ENCODE results near the gene KLHDC4. TPM values are rescaled to one million over a fixed set of nuclear protein-coding genes. Genes with fewer than 3 reads are reported as not detected.

Gene KLHDC4
- total and polyA plus RNA-seq, 2 experiments from 2014 or later: 23.0 to 41.1 TPM

DNA sequence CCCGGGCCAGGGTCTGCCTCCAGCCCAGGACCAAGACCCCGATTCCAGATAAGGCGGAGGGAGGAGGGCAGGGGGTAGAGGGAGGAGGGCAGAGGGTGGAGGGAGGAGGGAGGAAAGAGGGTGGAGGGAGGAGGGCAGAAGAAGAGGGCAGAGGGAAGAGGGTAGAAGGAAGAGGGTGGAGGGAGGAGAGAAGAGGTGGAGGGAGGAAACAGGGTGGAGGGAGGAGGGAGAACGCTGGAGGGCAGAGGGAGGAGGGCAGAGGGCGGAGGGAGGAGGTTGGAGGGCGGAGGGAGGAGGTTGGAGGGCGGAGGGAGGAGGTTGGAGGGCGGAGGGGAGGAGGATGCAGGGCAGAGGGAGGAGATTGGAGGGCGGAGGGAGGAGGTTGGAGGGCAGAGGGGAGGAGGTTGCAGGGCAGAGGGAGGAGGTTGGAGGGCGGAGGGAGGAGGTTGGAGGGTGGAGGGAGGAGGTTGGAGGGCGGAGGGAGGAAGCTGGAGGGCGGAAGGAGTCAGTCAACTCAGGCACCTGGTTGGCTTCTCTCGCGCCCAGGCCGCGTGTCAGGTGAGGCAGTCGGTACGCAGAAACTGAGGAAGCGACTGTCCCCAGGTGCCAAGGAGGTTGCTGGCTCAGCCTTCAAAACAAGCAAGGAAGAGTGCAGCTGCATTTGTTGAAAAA lies 65.2 kb downstream of the KLHDC4 start (continued):
- TF ChIP-seq CREB1 (CRISPR knock-in tag; IDR thresholded peaks at IDR 0.05; ENCODE audit: low read depth) (no peak), EZH2 (IDR thresholded peaks at IDR 0.05; ENCODE audit: low read depth, unreplicated experiment) (no peak), POLR2AphosphoS5 (IDR thresholded peaks at IDR 0.05; ENCODE audit: low read depth) (no peak), JUNB (IDR thresholded peaks at IDR 0.05; ENCODE audit: unreplicated experiment) (no peak), STAT1 (IDR thresholded peaks at IDR 0.05; ENCODE audit: unreplicated experiment) (no peak)
- TF ChIP-seq, protein P1, sequence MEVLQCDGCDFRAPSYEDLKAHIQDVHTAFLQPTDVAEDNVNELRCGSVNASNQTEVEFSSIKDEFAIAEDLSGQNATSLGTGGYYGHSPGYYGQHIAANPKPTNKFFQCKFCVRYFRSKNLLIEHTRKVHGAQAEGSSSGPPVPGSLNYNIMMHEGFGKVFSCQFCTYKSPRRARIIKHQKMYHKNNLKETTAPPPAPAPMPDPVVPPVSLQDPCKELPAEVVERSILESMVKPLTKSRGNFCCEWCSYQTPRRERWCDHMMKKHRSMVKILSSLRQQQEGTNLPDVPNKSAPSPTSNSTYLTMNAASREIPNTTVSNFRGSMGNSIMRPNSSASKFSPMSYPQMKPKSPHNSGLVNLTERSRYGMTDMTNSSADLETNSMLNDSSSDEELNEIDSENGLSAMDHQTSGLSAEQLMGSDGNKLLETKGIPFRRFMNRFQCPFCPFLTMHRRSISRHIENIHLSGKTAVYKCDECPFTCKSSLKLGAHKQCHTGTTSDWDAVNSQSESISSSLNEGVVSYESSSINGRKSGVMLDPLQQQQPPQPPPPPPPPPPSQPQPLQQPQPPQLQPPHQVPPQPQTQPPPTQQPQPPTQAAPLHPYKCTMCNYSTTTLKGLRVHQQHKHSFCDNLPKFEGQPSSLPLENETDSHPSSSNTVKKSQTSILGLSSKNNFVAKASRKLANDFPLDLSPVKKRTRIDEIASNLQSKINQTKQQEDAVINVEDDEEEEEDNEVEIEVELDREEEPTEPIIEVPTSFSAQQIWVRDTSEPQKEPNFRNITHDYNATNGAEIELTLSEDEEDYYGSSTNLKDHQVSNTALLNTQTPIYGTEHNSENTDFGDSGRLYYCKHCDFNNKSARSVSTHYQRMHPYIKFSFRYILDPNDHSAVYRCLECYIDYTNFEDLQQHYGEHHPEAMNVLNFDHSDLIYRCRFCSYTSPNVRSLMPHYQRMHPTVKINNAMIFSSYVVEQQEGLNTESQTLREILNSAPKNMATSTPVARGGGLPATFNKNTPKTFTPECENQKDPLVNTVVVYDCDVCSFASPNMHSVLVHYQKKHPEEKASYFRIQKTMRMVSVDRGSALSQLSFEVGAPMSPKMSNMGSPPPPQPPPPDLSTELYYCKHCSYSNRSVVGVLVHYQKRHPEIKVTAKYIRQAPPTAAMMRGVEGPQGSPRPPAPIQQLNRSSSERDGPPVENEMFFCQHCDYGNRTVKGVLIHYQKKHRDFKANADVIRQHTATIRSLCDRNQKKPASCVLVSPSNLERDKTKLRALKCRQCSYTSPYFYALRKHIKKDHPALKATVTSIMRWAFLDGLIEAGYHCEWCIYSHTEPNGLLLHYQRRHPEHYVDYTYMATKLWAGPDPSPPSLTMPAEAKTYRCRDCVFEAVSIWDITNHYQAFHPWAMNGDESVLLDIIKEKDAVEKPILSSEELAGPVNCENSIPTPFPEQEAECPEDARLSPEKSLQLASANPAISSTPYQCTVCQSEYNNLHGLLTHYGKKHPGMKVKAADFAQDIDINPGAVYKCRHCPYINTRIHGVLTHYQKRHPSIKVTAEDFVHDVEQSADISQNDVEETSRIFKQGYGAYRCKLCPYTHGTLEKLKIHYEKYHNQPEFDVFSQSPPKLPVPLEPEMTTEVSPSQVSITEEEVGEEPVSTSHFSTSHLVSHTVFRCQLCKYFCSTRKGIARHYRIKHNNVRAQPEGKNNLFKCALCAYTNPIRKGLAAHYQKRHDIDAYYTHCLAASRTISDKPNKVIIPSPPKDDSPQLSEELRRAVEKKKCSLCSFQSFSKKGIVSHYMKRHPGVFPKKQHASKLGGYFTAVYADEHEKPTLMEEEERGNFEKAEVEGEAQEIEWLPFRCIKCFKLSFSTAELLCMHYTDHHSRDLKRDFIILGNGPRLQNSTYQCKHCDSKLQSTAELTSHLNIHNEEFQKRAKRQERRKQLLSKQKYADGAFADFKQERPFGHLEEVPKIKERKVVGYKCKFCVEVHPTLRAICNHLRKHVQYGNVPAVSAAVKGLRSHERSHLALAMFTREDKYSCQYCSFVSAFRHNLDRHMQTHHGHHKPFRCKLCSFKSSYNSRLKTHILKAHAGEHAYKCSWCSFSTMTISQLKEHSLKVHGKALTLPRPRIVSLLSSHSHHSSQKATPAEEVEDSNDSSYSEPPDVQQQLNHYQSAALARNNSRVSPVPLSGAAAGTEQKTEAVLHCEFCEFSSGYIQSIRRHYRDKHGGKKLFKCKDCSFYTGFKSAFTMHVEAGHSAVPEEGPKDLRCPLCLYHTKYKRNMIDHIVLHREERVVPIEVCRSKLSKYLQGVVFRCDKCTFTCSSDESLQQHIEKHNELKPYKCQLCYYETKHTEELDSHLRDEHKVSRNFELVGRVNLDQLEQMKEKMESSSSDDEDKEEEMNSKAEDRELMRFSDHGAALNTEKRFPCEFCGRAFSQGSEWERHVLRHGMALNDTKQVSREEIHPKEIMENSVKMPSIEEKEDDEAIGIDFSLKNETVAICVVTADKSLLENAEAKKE (CRISPR knock-in tag; IDR thresholded peaks at IDR 0.05): no peak
- TF ChIP-seq, protein P2, sequence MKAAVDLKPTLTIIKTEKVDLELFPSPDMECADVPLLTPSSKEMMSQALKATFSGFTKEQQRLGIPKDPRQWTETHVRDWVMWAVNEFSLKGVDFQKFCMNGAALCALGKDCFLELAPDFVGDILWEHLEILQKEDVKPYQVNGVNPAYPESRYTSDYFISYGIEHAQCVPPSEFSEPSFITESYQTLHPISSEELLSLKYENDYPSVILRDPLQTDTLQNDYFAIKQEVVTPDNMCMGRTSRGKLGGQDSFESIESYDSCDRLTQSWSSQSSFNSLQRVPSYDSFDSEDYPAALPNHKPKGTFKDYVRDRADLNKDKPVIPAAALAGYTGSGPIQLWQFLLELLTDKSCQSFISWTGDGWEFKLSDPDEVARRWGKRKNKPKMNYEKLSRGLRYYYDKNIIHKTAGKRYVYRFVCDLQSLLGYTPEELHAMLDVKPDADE (IDR thresholded peaks at IDR 0.05): no peak

DNA sequence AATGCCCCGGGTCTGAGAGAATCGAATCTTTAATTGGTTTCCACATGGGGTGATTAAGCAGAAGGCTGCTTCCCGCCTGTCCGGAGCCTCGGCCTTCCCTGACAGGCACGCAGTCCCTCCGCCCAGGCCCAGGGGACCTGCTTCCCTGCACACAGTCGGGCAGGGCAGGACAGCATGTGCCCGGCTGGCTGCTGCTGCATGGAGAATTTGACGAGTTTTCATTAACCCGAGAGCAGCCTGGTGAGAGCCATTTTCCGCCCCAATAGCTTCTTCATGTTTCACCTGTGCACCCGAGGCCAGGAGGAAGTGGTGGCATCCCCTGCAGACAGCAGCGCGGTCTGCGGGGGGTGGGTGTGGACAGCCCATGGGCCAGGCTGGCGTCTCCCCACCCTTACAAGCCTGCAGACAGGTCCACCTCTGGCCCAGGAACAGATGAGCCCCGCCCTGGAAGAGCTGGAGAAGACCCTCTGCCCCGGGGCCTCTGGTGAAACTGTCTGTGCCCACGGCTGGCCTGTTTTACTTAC lies 67.0 kb downstream of the KLHDC4 start:
- H2AFZ ChIP-seq: no peak overlapping the region
- no peaks in the 10 kb centered on the region for H3K79me2 ChIP-seq (replicated peaks; ENCODE audit: insufficient read depth)
- no peaks in the 10 kb centered on the region for H3K27me3 ChIP-seq (ENCODE audit: insufficient read depth)
- H3F3A ChIP-seq (replicated peaks; ENCODE audit: low read depth): peaks cover 7% of the 10 kb centered on the region; the same call in 1 of the 2 replicates
- DNase-seq (ENCODE audit: low spot score) (no peak), ATAC-seq (no peak)
- H3K9me3 Mint-ChIP-seq: no peaks in the 10 kb centered on the region; the same call in 2 of the 3 replicates
- no peaks in the 10 kb centered on the region; the same call in 1 of the 2 replicates for H3K36me3 ChIP-seq (ENCODE audit: insufficient read depth)
- H3K4me2 ChIP-seq: no peak overlapping the region
- H3K4me1 ChIP-seq (ENCODE audit: insufficient read depth): no peaks in the 10 kb centered on the region
- peaks cover 54% of the 10 kb centered on the region for H3K36me3 Mint-ChIP-seq (ENCODE audit: low read depth)
- H3K27ac Mint-ChIP-seq: no peak overlapping the region
- H3K9me2 ChIP-seq (ENCODE audit: insufficient read depth): no peaks in the 10 kb centered on the region
- H3K4me3 Mint-ChIP-seq: no peak overlapping the region
- no peaks in the 10 kb centered on the region; the same call in 1 of the 2 replicates for H4K20me1 ChIP-seq (replicated peaks; ENCODE audit: insufficient read depth)
- H3K4me1 Mint-ChIP-seq: no peaks in the 10 kb centered on the region; the same call in 2 of the 3 replicates
- H3K4me3 ChIP-seq: no peak overlapping the region
- H3K27ac ChIP-seq (ENCODE audit: low read depth): no peak overlapping the region
- peaks cover 20% of the 10 kb centered on the region for H3K27me3 Mint-ChIP-seq (ENCODE audit: insufficient read depth, low read depth, poor library complexity)
- TF ChIP-seq POLR2AphosphoS5 (IDR thresholded peaks at IDR 0.05; ENCODE audit: low read depth): no peak
- TF ChIP-seq EZH2phosphoT487 (IDR thresholded peaks at IDR 0.05; ENCODE audit: unreplicated experiment): no peak
- no peak for TF ChIP-seq NANOG (IDR thresholded peaks at IDR 0.05; ENCODE audit: borderline replicate concordance)
- TF ChIP-seq JUNB (IDR thresholded peaks at IDR 0.05; ENCODE audit: unreplicated experiment): no peak
- no peak for TF ChIP-seq ZNF114 (CRISPR knock-in tag; IDR thresholded peaks at IDR 0.05)
- TF ChIP-seq EZH2 (IDR thresholded peaks at IDR 0.05; ENCODE audit: low read depth, unreplicated experiment): no peak
- no peak for TF ChIP-seq STAT1 (IDR thresholded peaks at IDR 0.05; ENCODE audit: unreplicated experiment)
- TF ChIP-seq, protein P3, sequence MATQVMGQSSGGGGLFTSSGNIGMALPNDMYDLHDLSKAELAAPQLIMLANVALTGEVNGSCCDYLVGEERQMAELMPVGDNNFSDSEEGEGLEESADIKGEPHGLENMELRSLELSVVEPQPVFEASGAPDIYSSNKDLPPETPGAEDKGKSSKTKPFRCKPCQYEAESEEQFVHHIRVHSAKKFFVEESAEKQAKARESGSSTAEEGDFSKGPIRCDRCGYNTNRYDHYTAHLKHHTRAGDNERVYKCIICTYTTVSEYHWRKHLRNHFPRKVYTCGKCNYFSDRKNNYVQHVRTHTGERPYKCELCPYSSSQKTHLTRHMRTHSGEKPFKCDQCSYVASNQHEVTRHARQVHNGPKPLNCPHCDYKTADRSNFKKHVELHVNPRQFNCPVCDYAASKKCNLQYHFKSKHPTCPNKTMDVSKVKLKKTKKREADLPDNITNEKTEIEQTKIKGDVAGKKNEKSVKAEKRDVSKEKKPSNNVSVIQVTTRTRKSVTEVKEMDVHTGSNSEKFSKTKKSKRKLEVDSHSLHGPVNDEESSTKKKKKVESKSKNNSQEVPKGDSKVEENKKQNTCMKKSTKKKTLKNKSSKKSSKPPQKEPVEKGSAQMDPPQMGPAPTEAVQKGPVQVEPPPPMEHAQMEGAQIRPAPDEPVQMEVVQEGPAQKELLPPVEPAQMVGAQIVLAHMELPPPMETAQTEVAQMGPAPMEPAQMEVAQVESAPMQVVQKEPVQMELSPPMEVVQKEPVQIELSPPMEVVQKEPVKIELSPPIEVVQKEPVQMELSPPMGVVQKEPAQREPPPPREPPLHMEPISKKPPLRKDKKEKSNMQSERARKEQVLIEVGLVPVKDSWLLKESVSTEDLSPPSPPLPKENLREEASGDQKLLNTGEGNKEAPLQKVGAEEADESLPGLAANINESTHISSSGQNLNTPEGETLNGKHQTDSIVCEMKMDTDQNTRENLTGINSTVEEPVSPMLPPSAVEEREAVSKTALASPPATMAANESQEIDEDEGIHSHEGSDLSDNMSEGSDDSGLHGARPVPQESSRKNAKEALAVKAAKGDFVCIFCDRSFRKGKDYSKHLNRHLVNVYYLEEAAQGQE (IDR thresholded peaks at IDR 0.05; ENCODE audit: unreplicated experiment): no peak
- TF ChIP-seq, protein P2 (IDR thresholded peaks at IDR 0.05): no peak

All from GM23338 (cell line).